Measurements from ENCODE around the gene URAD.

Gene URAD

DNA sequence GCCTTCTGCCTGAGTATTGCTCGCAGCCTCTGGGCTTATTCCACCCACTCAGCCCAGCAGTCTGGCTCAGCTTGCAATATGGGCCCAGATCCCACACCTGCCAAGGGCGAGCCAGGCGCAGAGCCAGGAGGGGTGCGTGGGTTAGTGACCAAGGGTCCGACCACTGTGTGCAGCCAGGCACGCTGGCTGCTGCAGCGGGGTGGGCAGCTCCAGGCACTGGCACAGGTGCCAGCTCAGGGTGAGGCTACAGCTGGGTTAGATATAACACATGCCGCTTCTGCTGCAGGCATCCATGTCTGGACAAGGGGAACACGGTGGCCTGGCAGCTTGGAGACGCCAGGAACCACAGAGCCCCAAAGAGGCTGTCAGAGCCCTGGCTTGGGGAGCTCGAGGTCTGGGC lies 12.6 kb upstream of the URAD start:
- H3K4me1 ChIP-seq (ENCODE audit: control insufficient read depth, insufficient read depth, low read length, poor library complexity, severe bottlenecking), result no peaks in the 10 kb centered on the region
- H3K27me3 ChIP-seq (replicated peaks; ENCODE audit: control insufficient read depth, insufficient read depth, low read length, poor library complexity, severe bottlenecking), result no peaks in the 10 kb centered on the region
- H3K27ac ChIP-seq (ENCODE audit: insufficient read depth, low read length, poor library complexity, severe bottlenecking), result no peak overlapping the region
- no peak for DNase-seq
- no peak overlapping the region for H3K4me3 ChIP-seq (ENCODE audit: insufficient read depth, low read depth, low read length, poor library complexity, severe bottlenecking)
- H3K9me3 ChIP-seq (ENCODE audit: control insufficient read depth, low read length), result no peaks in the 10 kb centered on the region
- no peaks in the 10 kb centered on the region for H3K36me3 ChIP-seq (ENCODE audit: control insufficient read depth, insufficient read depth, low read length)

DNA sequence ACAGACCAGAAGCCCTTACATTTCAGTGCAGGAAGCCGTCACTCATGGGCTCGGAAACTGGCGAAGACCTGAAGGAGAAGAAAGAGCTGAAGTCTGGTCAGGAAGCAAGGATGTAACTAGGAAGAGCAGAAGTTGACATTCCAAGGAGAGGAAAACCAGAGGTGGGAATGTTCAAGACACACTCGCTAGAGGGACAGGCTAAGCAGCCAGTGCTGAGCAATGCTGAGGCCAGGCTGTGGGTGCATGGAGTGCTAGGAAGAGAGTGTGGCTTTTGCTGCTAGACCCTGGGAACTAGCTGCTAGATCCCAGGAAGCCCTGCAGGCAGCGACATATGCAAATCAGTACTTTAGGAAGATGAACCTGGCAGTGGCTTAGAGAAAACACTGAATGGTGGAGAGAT lies 12.1 kb upstream of the URAD start:
- no peaks in the 10 kb centered on the region for H3K4me1 ChIP-seq (ENCODE audit: control insufficient read depth, insufficient read depth, low read length, poor library complexity, severe bottlenecking)

DNA sequence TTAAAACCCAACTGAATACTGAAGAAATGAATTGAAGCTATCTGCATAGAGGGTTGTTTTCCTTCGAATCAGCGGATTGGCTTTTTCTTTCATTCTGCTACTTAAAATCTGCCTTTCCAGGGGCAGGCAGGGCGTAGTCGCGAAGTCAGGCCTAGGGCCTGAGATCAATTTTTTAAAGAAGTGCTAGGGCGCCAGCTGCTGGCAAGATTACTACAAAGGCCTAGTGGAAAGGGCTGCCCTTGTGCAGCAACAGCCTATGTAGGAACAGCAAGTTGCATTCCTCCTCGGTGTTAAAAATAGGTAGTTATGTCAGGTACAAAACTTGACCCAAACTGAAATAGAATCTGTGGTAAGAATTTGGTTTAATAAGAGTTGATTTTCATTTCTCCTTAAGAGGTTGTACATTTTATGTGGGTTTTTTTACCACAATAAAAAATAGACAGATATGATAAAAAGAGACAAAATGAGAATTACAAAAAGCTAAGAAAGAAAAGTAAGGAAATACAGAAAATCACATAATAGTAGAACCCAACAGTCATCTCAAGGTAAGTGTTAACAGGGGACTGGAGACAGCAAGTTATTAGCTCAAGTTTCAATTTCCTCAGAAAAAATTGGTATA lies 9.5 kb upstream of the URAD start:
- Histone ChIP-seq H3K27ac (ENCODE audit: insufficient read depth, low read length, poor library complexity, severe bottlenecking) (no peak overlapping the region), H3K4me3 (ENCODE audit: insufficient read depth, low read depth, low read length, poor library complexity, severe bottlenecking) (no peak overlapping the region), H3K36me3 (ENCODE audit: control insufficient read depth, insufficient read depth, low read length) (no peaks in the 10 kb centered on the region), H3K9me3 (ENCODE audit: control insufficient read depth, low read length) (no peaks in the 10 kb centered on the region), H3K27me3 (replicated peaks; ENCODE audit: control insufficient read depth, insufficient read depth, low read length, poor library complexity, severe bottlenecking) (no peaks in the 10 kb centered on the region), H3K4me1 (ENCODE audit: control insufficient read depth, insufficient read depth, low read length, poor library complexity, severe bottlenecking) (no peaks in the 10 kb centered on the region)
- no peak for DNase-seq

More for the DNA sequence above, 12.1 kb upstream of the URAD start:
- Histone ChIP-seq H3K27me3 (replicated peaks; ENCODE audit: control insufficient read depth, insufficient read depth, low read length, poor library complexity, severe bottlenecking) (no peaks in the 10 kb centered on the region), H3K4me3 (ENCODE audit: insufficient read depth, low read depth, low read length, poor library complexity, severe bottlenecking) (no peak overlapping the region), H3K27ac (ENCODE audit: insufficient read depth, low read length, poor library complexity, severe bottlenecking) (no peak overlapping the region), H3K36me3 (ENCODE audit: control insufficient read depth, insufficient read depth, low read length) (no peaks in the 10 kb centered on the region), H3K9me3 (ENCODE audit: control insufficient read depth, low read length) (no peaks in the 10 kb centered on the region)
- DNase-seq, result no peak

DNA sequence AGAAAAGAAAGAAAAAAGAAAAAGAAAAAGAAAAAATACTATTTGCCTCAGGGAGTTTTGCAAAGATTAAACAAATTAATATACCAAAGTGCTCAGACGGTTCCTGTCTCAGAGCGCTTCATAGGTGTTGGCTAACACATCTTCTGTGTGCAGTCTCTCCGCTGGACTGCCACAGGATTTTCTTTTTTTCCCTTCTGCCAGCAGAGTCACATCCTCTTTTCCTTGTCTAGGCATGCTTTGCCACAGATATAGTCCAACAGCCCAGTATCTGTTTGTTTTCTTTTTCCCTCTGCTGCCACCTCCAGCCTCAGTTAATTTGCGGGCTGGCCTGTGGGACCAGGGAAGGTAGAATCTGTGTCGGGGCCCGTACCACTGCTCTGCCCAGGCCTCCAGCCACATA lies 3.4 kb upstream of the URAD start:
- H3K27ac ChIP-seq (ENCODE audit: insufficient read depth, low read length, poor library complexity, severe bottlenecking), result no peak overlapping the region
- H3K27me3 ChIP-seq (replicated peaks; ENCODE audit: control insufficient read depth, insufficient read depth, low read length, poor library complexity, severe bottlenecking), result no peaks in the 10 kb centered on the region
- DNase-seq, result no peak
- no peaks in the 10 kb centered on the region for H3K4me1 ChIP-seq (ENCODE audit: control insufficient read depth, insufficient read depth, low read length, poor library complexity, severe bottlenecking)
- H3K36me3 ChIP-seq (ENCODE audit: control insufficient read depth, insufficient read depth, low read length), result no peaks in the 10 kb centered on the region
- H3K9me3 ChIP-seq (ENCODE audit: control insufficient read depth, low read length), result no peaks in the 10 kb centered on the region
- no peak overlapping the region for H3K4me3 ChIP-seq (ENCODE audit: insufficient read depth, low read depth, low read length, poor library complexity, severe bottlenecking)

DNA sequence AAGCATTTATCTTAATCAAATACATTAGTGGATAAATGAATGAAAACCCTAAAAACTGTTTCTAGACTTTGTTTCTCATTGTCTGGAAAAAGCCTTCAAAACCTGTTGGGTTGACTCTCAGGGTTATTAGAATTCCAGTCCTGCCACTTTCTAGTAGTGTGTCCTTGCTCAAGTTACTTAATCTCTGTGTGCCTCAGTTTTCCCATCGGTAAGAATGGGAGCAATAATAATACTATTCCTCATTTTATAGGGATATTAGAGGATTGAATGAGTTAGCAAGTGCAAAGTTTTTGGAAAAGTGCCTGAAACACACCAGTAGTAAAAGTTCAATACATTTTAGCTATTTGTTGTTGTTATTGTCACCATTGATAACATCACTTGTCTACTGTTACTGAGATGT lies 2.9 kb downstream of the URAD start:
- no peaks in the 10 kb centered on the region for H3K9me3 ChIP-seq (ENCODE audit: control insufficient read depth, low read length)
- peaks cover 13% of the 10 kb centered on the region for H3K27me3 ChIP-seq (replicated peaks; ENCODE audit: control insufficient read depth, insufficient read depth, low read length, poor library complexity, severe bottlenecking)
- no peak overlapping the region for H3K27ac ChIP-seq (ENCODE audit: insufficient read depth, low read length, poor library complexity, severe bottlenecking)
- H3K4me3 ChIP-seq (ENCODE audit: insufficient read depth, low read depth, low read length, poor library complexity, severe bottlenecking), result no peak overlapping the region
- H3K36me3 ChIP-seq (ENCODE audit: control insufficient read depth, insufficient read depth, low read length), result no peaks in the 10 kb centered on the region
- no peak for DNase-seq
- no peaks in the 10 kb centered on the region for H3K4me1 ChIP-seq (ENCODE audit: control insufficient read depth, insufficient read depth, low read length, poor library complexity, severe bottlenecking)

DNA sequence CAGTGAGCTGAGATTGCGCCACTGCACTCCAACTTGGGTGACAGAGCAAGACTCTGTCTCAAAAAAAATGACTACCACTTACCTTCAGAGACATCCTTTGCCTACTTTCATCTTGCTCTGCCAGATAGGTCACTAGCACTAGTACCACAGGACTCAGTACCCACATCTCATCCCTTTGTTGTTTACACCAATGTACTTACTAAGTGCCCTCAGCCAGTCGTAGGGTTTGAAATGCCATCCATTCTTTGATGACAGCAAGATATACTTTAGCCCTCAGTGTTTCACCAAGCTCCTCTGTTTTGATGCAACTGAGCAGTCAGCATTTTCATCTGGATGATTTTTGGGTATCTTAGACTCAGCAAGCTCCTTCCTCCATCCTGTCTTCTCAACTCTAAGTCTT lies 6.1 kb downstream of the URAD start:
- Histone ChIP-seq H3K4me1 (ENCODE audit: control insufficient read depth, insufficient read depth, low read length, poor library complexity, severe bottlenecking) (peaks cover 2% of the 10 kb centered on the region), H3K4me3 (ENCODE audit: insufficient read depth, low read depth, low read length, poor library complexity, severe bottlenecking) (no peak overlapping the region), H3K9me3 (ENCODE audit: control insufficient read depth, low read length) (no peaks in the 10 kb centered on the region), H3K36me3 (ENCODE audit: control insufficient read depth, insufficient read depth, low read length) (no peaks in the 10 kb centered on the region), H3K27ac (ENCODE audit: insufficient read depth, low read length, poor library complexity, severe bottlenecking) (no peak overlapping the region), H3K27me3 (replicated peaks; ENCODE audit: control insufficient read depth, insufficient read depth, low read length, poor library complexity, severe bottlenecking) (peaks cover 19% of the 10 kb centered on the region)
- no peak for DNase-seq

DNA sequence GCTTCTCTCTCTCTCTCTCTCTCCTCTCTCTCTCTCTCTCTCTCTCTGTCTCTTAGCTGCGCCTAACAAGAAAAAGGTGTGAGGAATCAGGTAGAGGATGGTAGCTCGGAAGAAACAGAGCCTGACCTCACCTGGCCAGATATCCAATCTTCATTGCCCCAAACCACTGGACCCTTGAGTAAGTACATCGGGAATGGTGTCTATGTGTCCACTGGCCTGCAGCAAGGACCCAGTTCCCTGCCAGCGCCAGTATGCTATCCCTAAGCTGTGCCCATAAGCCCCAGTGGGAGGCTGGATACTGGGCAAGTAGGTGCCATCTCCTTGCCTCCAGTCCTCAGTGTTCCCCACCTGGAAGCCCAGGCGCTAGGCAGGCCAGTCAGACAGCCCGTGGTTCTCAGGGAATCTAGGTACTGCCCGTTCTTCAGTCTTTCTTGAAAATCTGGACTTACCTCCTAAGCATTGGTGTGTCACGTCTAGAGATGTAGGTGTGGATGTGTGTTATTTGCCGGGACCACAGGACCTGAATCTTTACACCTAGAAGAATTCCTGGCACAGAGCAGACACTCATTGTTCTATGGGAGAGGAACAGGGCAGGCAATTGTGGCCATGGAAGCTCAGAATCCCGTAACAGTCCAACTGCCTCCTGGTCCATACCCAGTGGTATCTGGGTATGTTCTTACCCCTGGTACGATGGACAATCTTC lies 7.3 kb downstream of the URAD start:
- Histone ChIP-seq H3K36me3 (ENCODE audit: control insufficient read depth, insufficient read depth, low read length) (no peaks in the 10 kb centered on the region), H3K4me1 (ENCODE audit: control insufficient read depth, insufficient read depth, low read length, poor library complexity, severe bottlenecking) (peaks cover 2% of the 10 kb centered on the region), H3K27me3 (replicated peaks; ENCODE audit: control insufficient read depth, insufficient read depth, low read length, poor library complexity, severe bottlenecking) (peaks cover 19% of the 10 kb centered on the region), H3K9me3 (ENCODE audit: control insufficient read depth, low read length) (no peaks in the 10 kb centered on the region), H3K4me3 (ENCODE audit: insufficient read depth, low read depth, low read length, poor library complexity, severe bottlenecking) (no peak overlapping the region), H3K27ac (ENCODE audit: insufficient read depth, low read length, poor library complexity, severe bottlenecking) (no peak overlapping the region)
- no peak for DNase-seq

DNA sequence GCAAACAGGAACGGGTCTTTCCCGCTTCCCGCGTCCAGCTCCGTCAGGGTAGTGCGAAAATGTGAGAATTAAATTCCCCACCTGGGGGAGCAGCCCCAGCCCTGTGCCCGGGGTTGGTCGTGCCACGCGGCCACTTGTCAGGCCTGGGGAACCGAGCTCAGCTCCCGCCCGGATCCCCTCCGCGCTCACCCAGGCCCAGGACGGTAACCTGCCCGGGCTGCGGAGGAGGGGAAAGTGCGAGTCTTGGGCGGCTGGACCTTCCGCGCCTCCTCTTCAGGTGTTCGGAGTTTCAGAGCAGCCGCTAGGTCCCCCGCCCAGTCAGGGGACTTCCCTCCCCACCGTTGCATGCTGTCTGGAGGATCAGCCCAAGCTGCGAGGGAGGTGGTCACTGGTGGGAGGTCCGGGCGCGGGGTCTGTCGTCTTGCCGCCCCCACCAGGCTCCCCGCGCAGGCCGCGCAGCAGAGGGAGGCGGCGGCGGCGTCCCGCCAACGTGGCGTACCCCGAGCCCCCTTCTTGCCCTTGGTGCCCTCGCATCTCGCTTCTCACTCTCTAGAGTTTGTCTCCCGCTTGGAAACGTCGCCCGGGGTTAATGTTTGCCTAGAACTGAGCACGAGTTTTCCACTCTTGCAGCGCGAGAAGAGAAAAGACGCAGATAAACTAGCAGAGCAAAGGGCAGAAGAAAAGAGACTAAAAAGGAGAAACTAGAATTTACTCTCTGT lies 8.1 kb downstream of the URAD start:
- Histone ChIP-seq H3K27ac (ENCODE audit: insufficient read depth, low read length, poor library complexity, severe bottlenecking) (no peak overlapping the region), H3K4me1 (ENCODE audit: control insufficient read depth, insufficient read depth, low read length, poor library complexity, severe bottlenecking) (peaks cover 3% of the 10 kb centered on the region), H3K4me3 (ENCODE audit: insufficient read depth, low read depth, low read length, poor library complexity, severe bottlenecking) (no peak overlapping the region), H3K36me3 (ENCODE audit: control insufficient read depth, insufficient read depth, low read length) (no peaks in the 10 kb centered on the region), H3K9me3 (ENCODE audit: control insufficient read depth, low read length) (no peaks in the 10 kb centered on the region), H3K27me3 (replicated peaks; ENCODE audit: control insufficient read depth, insufficient read depth, low read length, poor library complexity, severe bottlenecking) (peaks cover 22% of the 10 kb centered on the region)
- DNase-seq, result no peak

DNA sequence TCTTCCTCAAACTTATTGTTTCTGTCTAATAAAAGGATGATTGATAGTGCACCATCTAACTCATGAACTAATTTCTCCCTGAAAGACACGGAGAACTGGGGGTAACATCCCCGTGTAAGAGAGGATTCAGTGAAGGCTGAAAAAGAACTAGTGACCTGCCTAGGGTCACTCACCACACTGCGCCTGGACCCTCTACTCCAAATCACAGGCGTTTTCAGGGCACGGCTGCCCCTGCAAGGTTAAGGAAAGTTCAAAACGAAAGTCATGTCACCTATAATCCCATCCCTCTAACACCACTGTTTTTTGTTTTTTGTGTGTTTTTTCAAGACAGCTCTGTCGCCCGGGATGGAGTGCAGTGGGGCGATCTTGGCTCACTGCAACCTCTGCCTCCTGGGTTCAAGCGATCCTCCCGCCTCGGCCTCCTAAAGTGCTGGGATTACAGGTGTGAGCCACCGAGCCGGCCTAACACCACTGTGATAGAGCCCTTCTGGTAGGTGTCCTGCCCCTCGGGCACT lies 8.7 kb downstream of the URAD start:
- H3K27me3 ChIP-seq (replicated peaks; ENCODE audit: control insufficient read depth, insufficient read depth, low read length, poor library complexity, severe bottlenecking), result peaks cover 26% of the 10 kb centered on the region
- no peak overlapping the region for H3K27ac ChIP-seq (ENCODE audit: insufficient read depth, low read length, poor library complexity, severe bottlenecking)
- H3K36me3 ChIP-seq (ENCODE audit: control insufficient read depth, insufficient read depth, low read length), result no peaks in the 10 kb centered on the region
- no peak overlapping the region for H3K4me3 ChIP-seq (ENCODE audit: insufficient read depth, low read depth, low read length, poor library complexity, severe bottlenecking)
- DNase-seq, result no peak
- peaks cover 5% of the 10 kb centered on the region for H3K4me1 ChIP-seq (ENCODE audit: control insufficient read depth, insufficient read depth, low read length, poor library complexity, severe bottlenecking)
- no peaks in the 10 kb centered on the region for H3K9me3 ChIP-seq (ENCODE audit: control insufficient read depth, low read length)

All from effector memory CD4-positive, alpha-beta T cell (primary cell).